ENCODE data around the gene MTG2. TPM values are rescaled to one million over a fixed set of nuclear protein-coding genes. Genes with fewer than 3 reads are reported as not detected.
"Not testable (repeated sequence)": the region's sequence is repeated elsewhere in the genome, so short reads cannot be mapped to it uniquely, and the experiment has no call there.

Gene MTG2
- total RNA-seq, 1 experiment from 2014 or later: 87.3 TPM

- H3K36me3 ChIP-seq: peaks cover 64% of the 10 kb centered on the region
- H3K27me3 ChIP-seq: no peaks in the 10 kb centered on the region
- no peak for DNase-seq
- H3K9me3 ChIP-seq: no peaks in the 10 kb centered on the region
- peak overlapping the region; percentile 89 for H3K4me3 ChIP-seq
Observed at GRCh38 chr20:62142252-62143080, 40.4 kb upstream of the MTG2 start.

GRCh38 chr20:62143081-62143956 lies 39.5 kb upstream of the MTG2 start, which contains the start of the genes PSMA7 and SS18L1:
TSS of gene PSMA7 (minus strand) at chr20:62143394. CDS start at chr20:62143303, 91 bp downstream.
TSS of gene SS18L1 (plus strand) at chr20:62143769. CDS start at chr20:62143821, 52 bp downstream.
- peak within 1 kb of the TSS; percentile 89 for H3K4me3 ChIP-seq
- H3K27me3 ChIP-seq: no peaks in the 10 kb centered on the region
- no peaks in the 10 kb centered on the region for H3K9me3 ChIP-seq
- H3K36me3 ChIP-seq: peaks cover 56% of the 10 kb centered on the region
- peak; percentile 87 for DNase-seq

- Histone ChIP-seq H3K36me3 (peaks cover 47% of the 10 kb centered on the region), H3K4me3 (peak overlapping the region; percentile 89), H3K9me3 (no peaks in the 10 kb centered on the region), H3K27me3 (no peaks in the 10 kb centered on the region)
- DNase-seq: peak; percentile 74
Observed at GRCh38 chr20:62143957-62144825, 38.6 kb upstream of the MTG2 start.

- H3K4me3 ChIP-seq: no peak overlapping the region
- H3K27me3 ChIP-seq: no peaks in the 10 kb centered on the region
- H3K9me3 ChIP-seq: no peaks in the 10 kb centered on the region
Observed at GRCh38 chr20:62145688-62146018, 37.2 kb upstream of the MTG2 start.

GRCh38 chr20:62146019-62146755 lies 36.6 kb upstream of the MTG2 start:
- Histone ChIP-seq H3K36me3 (peaks cover 30% of the 10 kb centered on the region), H3K9me3 (no peaks in the 10 kb centered on the region), H3K27me3 (no peaks in the 10 kb centered on the region), H3K4me3 (no peak overlapping the region)
- no peak for DNase-seq

More at GRCh38 chr20:62145688-62146018, 37.2 kb upstream of the MTG2 start:
- peaks cover 35% of the 10 kb centered on the region for H3K36me3 ChIP-seq
- no peak for DNase-seq

- Histone ChIP-seq H3K27me3 (no peaks in the 10 kb centered on the region), H3K36me3 (peaks cover 22% of the 10 kb centered on the region), H3K9me3 (no peaks in the 10 kb centered on the region), H3K4me3 (no peak overlapping the region)
- no peak for DNase-seq
Observed at GRCh38 chr20:62147125-62147524, 35.7 kb upstream of the MTG2 start.

GRCh38 chr20:62147528-62147927 lies 35.3 kb upstream of the MTG2 start:
- H3K9me3 ChIP-seq: no peaks in the 10 kb centered on the region

GRCh38 chr20:62148383-62148782 lies 34.4 kb upstream of the MTG2 start:
- not testable (repeated sequence) for H3K27me3 ChIP-seq, H3K4me3 ChIP-seq, DNase-seq, H3K9me3 ChIP-seq
- peaks cover 28% of the 10 kb centered on the region for H3K36me3 ChIP-seq

More at GRCh38 chr20:62147528-62147927, 35.3 kb upstream of the MTG2 start:
- no peak for DNase-seq
- Histone ChIP-seq H3K36me3 (peaks cover 22% of the 10 kb centered on the region), H3K4me3 (no peak overlapping the region), H3K27me3 (no peaks in the 10 kb centered on the region)

GRCh38 chr20:62148908-62149314 lies 33.9 kb upstream of the MTG2 start:
- DNase-seq: no peak
- Histone ChIP-seq H3K36me3 (peaks cover 30% of the 10 kb centered on the region), H3K9me3 (no peaks in the 10 kb centered on the region), H3K4me3 (no peak overlapping the region), H3K27me3 (no peaks in the 10 kb centered on the region)

- Histone ChIP-seq H3K36me3 (peaks cover 35% of the 10 kb centered on the region), H3K27me3 (no peaks in the 10 kb centered on the region)
- no peak for DNase-seq
Observed at GRCh38 chr20:62149532-62150309, 33.1 kb upstream of the MTG2 start.

GRCh38 chr20:62150310-62150575 lies 32.6 kb upstream of the MTG2 start:
- Histone ChIP-seq H3K27me3 (no peaks in the 10 kb centered on the region), H3K36me3 (peaks cover 35% of the 10 kb centered on the region), H3K4me3 (no peak overlapping the region), H3K9me3 (no peaks in the 10 kb centered on the region)
- DNase-seq: no peak

More at GRCh38 chr20:62149532-62150309, 33.1 kb upstream of the MTG2 start:
- no peak overlapping the region for H3K4me3 ChIP-seq
- no peaks in the 10 kb centered on the region for H3K9me3 ChIP-seq

GRCh38 chr20:62151225-62151624 lies 31.6 kb upstream of the MTG2 start:
- peaks cover 36% of the 10 kb centered on the region for H3K36me3 ChIP-seq
- no peak for DNase-seq
- H3K4me3 ChIP-seq: no peak overlapping the region
- H3K9me3 ChIP-seq: no peaks in the 10 kb centered on the region
- H3K27me3 ChIP-seq: no peaks in the 10 kb centered on the region

- no peaks in the 10 kb centered on the region for H3K27me3 ChIP-seq
- peaks cover 36% of the 10 kb centered on the region for H3K36me3 ChIP-seq
- no peak for DNase-seq
- no peaks in the 10 kb centered on the region for H3K9me3 ChIP-seq
- no peak overlapping the region for H3K4me3 ChIP-seq
Observed at GRCh38 chr20:62151835-62152364, 30.9 kb upstream of the MTG2 start.

- Histone ChIP-seq H3K27me3 (no peaks in the 10 kb centered on the region), H3K4me3 (no peak overlapping the region), H3K36me3 (peaks cover 46% of the 10 kb centered on the region), H3K9me3 (no peaks in the 10 kb centered on the region)
- peak; percentile 68 for DNase-seq
Observed at GRCh38 chr20:62155428-62156253, 27.2 kb upstream of the MTG2 start.

GRCh38 chr20:62156254-62156556 lies 26.6 kb upstream of the MTG2 start:
- DNase-seq: no peak
- Histone ChIP-seq H3K4me3 (no peak overlapping the region), H3K9me3 (no peaks in the 10 kb centered on the region), H3K36me3 (peaks cover 52% of the 10 kb centered on the region), H3K27me3 (no peaks in the 10 kb centered on the region)

All from MG63 (cell line).